KMS-11 (cell line): ENCODE measurements around the gene NBEA.

Experiments used
- H2AFZ ChIP-seq: fragments of 200-600 bp; sonication (generic); 2 replicates; pipeline ENCODE4 v1.6.1; 2016; ENCODE audit warnings: antibody characterized with exemption, mixed run types, low read depth
- H3K27ac ChIP-seq: fragments of 200-600 bp; sonication (generic); 2 replicates; pipeline ENCODE4 v1.6.1; 2016; ENCODE audit warnings: mild to moderate bottlenecking, mixed run types
- H3K27me3 ChIP-seq: fragments of 200-600 bp; sonication (generic); 2 replicates; pipeline ENCODE4 v1.6.1; 2017; ENCODE audit warnings: mild to moderate bottlenecking, low read depth, mixed run types, moderate library complexity; ENCODE audit not compliant: insufficient read depth
- H3K36me3 ChIP-seq: fragments of 200-600 bp; sonication (generic); 2 replicates; pipeline ENCODE4 v1.6.1; 2017; ENCODE audit warnings: mild to moderate bottlenecking, mixed run types; ENCODE audit not compliant: insufficient read depth
- H3K4me1 ChIP-seq: fragments of 200-600 bp; sonication (generic); 2 replicates; pipeline ENCODE4 v1.6.1; 2016; ENCODE audit warnings: mild to moderate bottlenecking, low read depth, mixed run types; ENCODE audit not compliant: poor library complexity, severe bottlenecking
- H3K4me2 ChIP-seq: fragments of 200-600 bp; sonication (generic); 2 replicates; pipeline ENCODE4 v1.7.0; 2016; ENCODE audit warnings: mild to moderate bottlenecking, mixed run types
- H3K4me3 ChIP-seq: fragments of 200-600 bp; sonication (generic); IDR thresholded peaks from 2 replicates; pipeline ENCODE4 v1.6.1; 2017; ENCODE audit warnings: low read depth, low read length, mixed read lengths; ENCODE audit not compliant: insufficient read depth
- H3K79me2 ChIP-seq: fragments of 200-600 bp; sonication (generic); 2 replicates; pipeline ENCODE4 v1.6.1; 2016; ENCODE audit warnings: low read depth, mixed run types; ENCODE audit not compliant: insufficient read depth
- H3K9ac ChIP-seq: fragments of 200-600 bp; sonication (generic); 2 replicates; pipeline ENCODE4 v1.6.1; 2016; ENCODE audit warnings: mild to moderate bottlenecking, mixed run types
- H4K20me1 ChIP-seq: fragments of 200-600 bp; sonication (generic); 2 replicates; pipeline ENCODE4 v1.6.1; 2016; ENCODE audit warnings: mild to moderate bottlenecking, mixed run types; ENCODE audit not compliant: insufficient read depth
- CTCF ChIP-seq: fragments of 200-600 bp; sonication (generic); conservative IDR thresholded peaks from 2 replicates; pipeline ENCODE4 v1.6.1; 2017; ENCODE audit warnings: low read depth, mild to moderate bottlenecking, antibody characterized with exemption, low read length, moderate library complexity, mixed read lengths

NBEA gene

GRCh38 chr13:35496761-35497386, 554.8 kb downstream of the NBEA start:
- no peak overlapping the region for H2AFZ ChIP-seq
- H3K27me3 ChIP-seq = no peaks in the 10 kb centered on the region
- H3K79me2 ChIP-seq = no peaks in the 10 kb centered on the region
- no peak overlapping the region for H3K27ac ChIP-seq
- H3K4me1 ChIP-seq = no peaks in the 10 kb centered on the region
- no peak for TF ChIP-seq CTCF
- H3K4me3 ChIP-seq = no peak overlapping the region
- no peak overlapping the region for H3K9ac ChIP-seq
- H3K4me2 ChIP-seq = no peak overlapping the region
- no peaks in the 10 kb centered on the region for H4K20me1 ChIP-seq
- H3K36me3 ChIP-seq = no peaks in the 10 kb centered on the region

- no peak for TF ChIP-seq CTCF
- no peaks in the 10 kb centered on the region for H3K4me1 ChIP-seq
- no peak overlapping the region for H3K4me2 ChIP-seq
- no peak overlapping the region for H3K4me3 ChIP-seq
- no peaks in the 10 kb centered on the region for H3K36me3 ChIP-seq
- H3K27ac ChIP-seq = no peak overlapping the region
- no peaks in the 10 kb centered on the region for H4K20me1 ChIP-seq
- no peak overlapping the region for H3K9ac ChIP-seq
- no peak overlapping the region for H2AFZ ChIP-seq
- no peaks in the 10 kb centered on the region for H3K79me2 ChIP-seq
- no peaks in the 10 kb centered on the region for H3K27me3 ChIP-seq
Observed at GRCh38 chr13:35498231-35498630, 556.2 kb downstream of the NBEA start.

GRCh38 chr13:35499196-35499662, 557.2 kb downstream of the NBEA start:
- Histone ChIP-seq H3K79me2 (no peaks in the 10 kb centered on the region), H3K4me2 (no peak overlapping the region), H3K9ac (no peak overlapping the region), H3K27me3 (no peaks in the 10 kb centered on the region), H3K4me3 (no peak overlapping the region), H4K20me1 (no peaks in the 10 kb centered on the region), H3K27ac (no peak overlapping the region), H2AFZ (no peak overlapping the region), H3K36me3 (no peaks in the 10 kb centered on the region), H3K4me1 (no peaks in the 10 kb centered on the region)
- TF ChIP-seq CTCF = no peak

GRCh38 chr13:35499676-35500075, 557.6 kb downstream of the NBEA start:
- TF ChIP-seq CTCF = no peak
- H3K79me2 ChIP-seq = no peaks in the 10 kb centered on the region
- H3K9ac ChIP-seq = no peak overlapping the region
- no peak overlapping the region for H3K4me2 ChIP-seq
- no peak overlapping the region for H3K27ac ChIP-seq
- no peak overlapping the region for H3K4me3 ChIP-seq
- no peak overlapping the region for H2AFZ ChIP-seq
- H3K27me3 ChIP-seq = no peaks in the 10 kb centered on the region
- no peaks in the 10 kb centered on the region for H4K20me1 ChIP-seq
- no peaks in the 10 kb centered on the region for H3K36me3 ChIP-seq
- H3K4me1 ChIP-seq = no peaks in the 10 kb centered on the region
